ENCODE results near the gene POLE4. TPM values are rescaled to one million over a fixed set of nuclear protein-coding genes. Genes with fewer than 3 reads are reported as not detected.

The POLE4 gene
- total RNA-seq, 1 experiment from 2014 or later: 25.6 TPM

DNA sequence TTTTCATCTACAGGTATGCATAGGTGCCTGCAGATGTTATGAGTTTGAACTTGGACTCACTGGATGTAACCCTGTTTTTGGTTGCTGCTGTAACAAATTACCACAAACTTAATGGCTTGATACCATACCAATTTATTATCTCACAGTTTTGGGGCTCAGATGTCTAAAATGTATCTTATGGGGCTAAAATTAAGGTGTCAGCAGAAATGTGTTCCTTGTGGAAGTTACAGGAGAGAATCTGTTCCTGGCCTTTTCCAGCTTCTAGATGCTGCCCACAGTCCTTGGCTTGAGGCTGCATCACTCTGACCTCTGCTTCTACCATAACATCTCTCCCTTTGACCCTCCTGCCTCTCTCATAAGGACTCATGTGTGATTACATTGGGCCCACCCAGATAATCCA lies 47.6 kb downstream of the POLE4 start:
- ATAC-seq (no peak), DNase-seq (ENCODE audit: low read depth, low spot score) (no peak)
- POLR2A ChIA-PET: no interaction called here
- Histone ChIP-seq H3K4me1 (ENCODE audit: control insufficient read depth in 1 of 2, insufficient read depth in 2 of 2, low read length in 2 of 2) (no peaks in the 10 kb centered on the region), H3K36me3 (ENCODE audit: control insufficient read depth in 1 of 2, insufficient read depth in 2 of 2, low read length in 2 of 2) (no peaks in the 10 kb centered on the region), H3K4me2 (ENCODE audit: low read length) (no peak overlapping the region), H2AFZ (ENCODE audit: low read depth, low read length, poor library complexity, severe bottlenecking) (no peak overlapping the region), H3K27me3 (ENCODE audit: insufficient read depth, low read length) (no peaks in the 10 kb centered on the region), H3K9me3 (ENCODE audit: control insufficient read depth in 1 of 2, insufficient read depth in 1 of 2, low read depth in 1 of 2, low read length in 2 of 2) (no peaks in the 10 kb centered on the region), H3K9me2 (ENCODE audit: insufficient read depth) (no peaks in the 10 kb centered on the region), H4K20me1 (ENCODE audit: insufficient read depth) (no peaks in the 10 kb centered on the region), H3K9ac (ENCODE audit: low read length) (no peak overlapping the region), H3K79me2 (ENCODE audit: insufficient read depth, low read length) (no peaks in the 10 kb centered on the region), H3K4me3 (replicated peaks in 1 of 2; ENCODE audit: low read depth in 1 of 2, low read length in 2 of 2) (no peak overlapping the region), H3K27ac (ENCODE audit: low read depth, low read length) (no peak overlapping the region)
- no TSS peak for BruUV-seq (replicated peaks)
- RAD21 ChIA-PET (ENCODE audit: low non-redundant PET in 1 of 2, low total read pairs in 2 of 2, uncharacterized antibody in 2 of 2, unreplicated experiment in 2 of 2): no interaction called here
- intact Hi-C loops (cut with micrococcal nuclease): no loop called here
- TF ChIP-seq SIN3A (IDR thresholded peaks at IDR 0.05; ENCODE audit: low read depth): no peak
- TF ChIP-seq FOSL1 (IDR thresholded peaks at IDR 0.05; ENCODE audit: low read depth): no peak
- TF ChIP-seq, protein P1, sequence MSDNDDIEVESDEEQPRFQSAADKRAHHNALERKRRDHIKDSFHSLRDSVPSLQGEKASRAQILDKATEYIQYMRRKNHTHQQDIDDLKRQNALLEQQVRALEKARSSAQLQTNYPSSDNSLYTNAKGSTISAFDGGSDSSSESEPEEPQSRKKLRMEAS (IDR thresholded peaks at IDR 0.05): no peak
- TF ChIP-seq, protein P2, sequence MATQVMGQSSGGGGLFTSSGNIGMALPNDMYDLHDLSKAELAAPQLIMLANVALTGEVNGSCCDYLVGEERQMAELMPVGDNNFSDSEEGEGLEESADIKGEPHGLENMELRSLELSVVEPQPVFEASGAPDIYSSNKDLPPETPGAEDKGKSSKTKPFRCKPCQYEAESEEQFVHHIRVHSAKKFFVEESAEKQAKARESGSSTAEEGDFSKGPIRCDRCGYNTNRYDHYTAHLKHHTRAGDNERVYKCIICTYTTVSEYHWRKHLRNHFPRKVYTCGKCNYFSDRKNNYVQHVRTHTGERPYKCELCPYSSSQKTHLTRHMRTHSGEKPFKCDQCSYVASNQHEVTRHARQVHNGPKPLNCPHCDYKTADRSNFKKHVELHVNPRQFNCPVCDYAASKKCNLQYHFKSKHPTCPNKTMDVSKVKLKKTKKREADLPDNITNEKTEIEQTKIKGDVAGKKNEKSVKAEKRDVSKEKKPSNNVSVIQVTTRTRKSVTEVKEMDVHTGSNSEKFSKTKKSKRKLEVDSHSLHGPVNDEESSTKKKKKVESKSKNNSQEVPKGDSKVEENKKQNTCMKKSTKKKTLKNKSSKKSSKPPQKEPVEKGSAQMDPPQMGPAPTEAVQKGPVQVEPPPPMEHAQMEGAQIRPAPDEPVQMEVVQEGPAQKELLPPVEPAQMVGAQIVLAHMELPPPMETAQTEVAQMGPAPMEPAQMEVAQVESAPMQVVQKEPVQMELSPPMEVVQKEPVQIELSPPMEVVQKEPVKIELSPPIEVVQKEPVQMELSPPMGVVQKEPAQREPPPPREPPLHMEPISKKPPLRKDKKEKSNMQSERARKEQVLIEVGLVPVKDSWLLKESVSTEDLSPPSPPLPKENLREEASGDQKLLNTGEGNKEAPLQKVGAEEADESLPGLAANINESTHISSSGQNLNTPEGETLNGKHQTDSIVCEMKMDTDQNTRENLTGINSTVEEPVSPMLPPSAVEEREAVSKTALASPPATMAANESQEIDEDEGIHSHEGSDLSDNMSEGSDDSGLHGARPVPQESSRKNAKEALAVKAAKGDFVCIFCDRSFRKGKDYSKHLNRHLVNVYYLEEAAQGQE (IDR thresholded peaks at IDR 0.05; ENCODE audit: low read depth): no peak
- TF ChIP-seq YY1 (IDR thresholded peaks at IDR 0.05; ENCODE audit: extremely low read depth, insufficient replicate concordance, low read depth, low read length): no peak
- no peak for TF ChIP-seq JUND (IDR thresholded peaks at IDR 0.05)
- TF ChIP-seq RAD21 (IDR thresholded peaks at IDR 0.05; ENCODE audit: low read depth): no peak
- no peak for TF ChIP-seq TCF7L2 (IDR thresholded peaks at IDR 0.05; ENCODE audit: borderline replicate concordance, extremely low read depth, insufficient read depth, insufficient read length)
- TF ChIP-seq CBX3 (IDR thresholded peaks at IDR 0.05; ENCODE audit: low read depth): no peak
- TF ChIP-seq SRF (IDR thresholded peaks at IDR 0.05; ENCODE audit: low read depth): no peak
- no peak for TF ChIP-seq POLR2AphosphoS5 (IDR thresholded peaks at IDR 0.05; ENCODE audit: low read depth, low read length)
- CTCF ChIA-PET: no interaction called here
